Dendritic cell treated with granulocyte-macrophage colony-stimulating factor and Interleukin-4, amounts not matched to agents 40 ng/mL and 50 ng/mL, for 4 days (primary cell): ENCODE results near the gene LRRC37B.
"Not testable (repeated sequence)": the region's sequence is repeated elsewhere in the genome, so short reads cannot be mapped to it uniquely, and the experiment has no call there.

ENCODE experiments used
- H3K27ac Mint-ChIP-seq: one replicate; pipeline ENCODE4 v1.8.0; 2022; ENCODE audit warnings: mild to moderate bottlenecking, mixed read lengths
- H3K27me3 Mint-ChIP-seq: one replicate; pipeline ENCODE4 v1.8.0; 2022; ENCODE audit warnings: mild to moderate bottlenecking, mixed read lengths
- H3K36me3 Mint-ChIP-seq: one replicate; pipeline ENCODE4 v1.8.0; 2022; ENCODE audit warnings: low read depth, mixed read lengths
- H3K4me1 Mint-ChIP-seq: one replicate; pipeline ENCODE4 v1.8.0; 2022; ENCODE audit warnings: low read depth, mixed read lengths
- H3K4me3 Mint-ChIP-seq: one replicate; pipeline ENCODE4 v1.8.0; 2022; ENCODE audit warnings: mild to moderate bottlenecking, moderate library complexity, mixed read lengths
- H3K9me3 Mint-ChIP-seq: one replicate; pipeline ENCODE4 v1.8.0; 2022; ENCODE audit warnings: mixed read lengths
- intact Hi-C: fragments of 100-400 bp; cut with micrococcal nuclease; formaldehyde crosslinking; loops from one replicate; pipeline ENCODE4 v1.15.0; 2022

Gene LRRC37B

GRCh38 chr17:32086833-32087232 lies 79.7 kb downstream of the LRRC37B start:
- H3K36me3 Mint-ChIP-seq, H3K4me3 Mint-ChIP-seq, H3K9me3 Mint-ChIP-seq, H3K27ac Mint-ChIP-seq, H3K4me1 Mint-ChIP-seq, intact Hi-C loops: not testable (repeated sequence)
- peaks cover 13% of the 10 kb centered on the region for H3K27me3 Mint-ChIP-seq

DNA sequence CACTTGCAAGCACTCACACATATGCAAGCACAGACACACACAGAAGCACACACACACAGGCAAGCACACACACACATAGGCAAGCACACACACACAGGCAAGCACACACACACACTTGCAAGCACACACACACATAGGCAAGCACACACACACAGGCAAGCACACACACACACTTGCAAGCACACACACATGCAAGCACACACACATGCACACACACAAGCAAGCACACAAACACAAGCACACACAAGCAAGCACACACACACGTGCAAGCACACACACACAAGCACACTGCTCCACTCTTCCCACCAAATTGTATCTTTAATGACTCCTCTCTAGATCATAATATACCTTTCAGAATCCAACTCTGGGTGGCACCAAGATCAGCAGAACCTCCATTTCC lies 84.9 kb downstream of the LRRC37B start:
- intact Hi-C loops, H3K27me3 Mint-ChIP-seq, H3K4me3 Mint-ChIP-seq, H3K9me3 Mint-ChIP-seq, H3K36me3 Mint-ChIP-seq, H3K27ac Mint-ChIP-seq, H3K4me1 Mint-ChIP-seq: not testable (repeated sequence)

DNA sequence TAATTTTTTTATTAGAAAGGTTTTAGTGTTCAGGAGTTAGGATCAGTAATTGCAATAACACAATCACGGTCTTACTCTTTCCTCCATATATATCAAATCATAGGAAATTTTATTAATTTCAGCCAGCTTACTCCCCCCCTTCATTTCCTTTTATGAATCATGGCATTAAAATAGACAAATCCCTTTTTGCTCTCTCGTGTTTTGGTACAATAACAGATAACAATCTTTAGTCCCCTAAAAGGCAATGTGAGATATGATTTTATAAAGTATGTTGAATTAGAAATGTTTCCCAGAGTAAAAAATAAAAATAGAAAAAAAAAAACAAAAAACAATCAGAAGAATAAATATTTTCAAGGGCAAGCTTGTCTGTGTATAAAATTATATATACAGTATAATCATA lies 92.5 kb downstream of the LRRC37B start:
- no peaks in the 10 kb centered on the region for H3K9me3 Mint-ChIP-seq
- H3K4me1 Mint-ChIP-seq: peaks cover 14% of the 10 kb centered on the region
- no peaks in the 10 kb centered on the region for H3K36me3 Mint-ChIP-seq
- H3K4me3 Mint-ChIP-seq: no peak overlapping the region
- intact Hi-C loops: no loop called here
- no peak overlapping the region for H3K27ac Mint-ChIP-seq
- H3K27me3 Mint-ChIP-seq: peaks cover 1% of the 10 kb centered on the region

- H3K27ac Mint-ChIP-seq, H3K4me3 Mint-ChIP-seq, H3K27me3 Mint-ChIP-seq, H3K9me3 Mint-ChIP-seq, H3K36me3 Mint-ChIP-seq, intact Hi-C loops: not testable (repeated sequence)
- H3K4me1 Mint-ChIP-seq: peaks cover 14% of the 10 kb centered on the region
Observed at GRCh38 chr17:32100323-32100722, 93.1 kb downstream of the LRRC37B start.

DNA sequence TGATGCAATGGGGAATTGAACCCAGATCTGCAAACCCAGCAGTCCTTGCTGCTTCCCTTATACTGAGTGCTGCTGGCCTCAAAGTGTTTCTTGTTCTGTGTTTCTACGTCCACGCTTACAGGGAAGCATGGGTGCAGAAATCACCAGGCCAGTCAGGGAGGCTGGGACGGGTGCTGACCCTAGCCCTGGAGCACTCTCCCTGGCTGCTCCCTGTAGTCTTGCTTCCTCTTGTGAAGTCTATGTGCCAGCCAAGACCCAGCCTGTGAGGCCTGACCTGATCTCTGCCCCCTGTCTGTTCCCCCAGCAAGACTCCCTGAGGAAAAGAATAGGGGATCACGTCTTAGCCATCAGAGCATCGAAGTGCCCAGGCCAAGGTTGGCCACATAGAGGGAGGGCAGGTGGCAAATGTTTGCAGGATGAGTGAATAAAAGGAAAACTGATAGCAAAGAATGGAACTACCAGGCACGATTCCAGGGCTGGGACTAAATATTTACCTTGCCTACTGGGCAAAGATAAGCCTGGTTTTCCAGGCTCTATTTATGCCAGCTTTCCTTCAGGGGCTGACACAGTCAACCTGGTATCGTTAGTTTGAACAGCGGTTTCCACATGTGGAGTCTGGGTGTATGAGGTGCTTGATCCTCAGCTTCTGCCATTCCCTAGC lies 93.9 kb downstream of the LRRC37B start:
- Mint-ChIP-seq H3K27me3 (peaks cover 1% of the 10 kb centered on the region), H3K9me3 (no peaks in the 10 kb centered on the region), H3K4me3 (no peak overlapping the region), H3K27ac (no peak overlapping the region), H3K36me3 (no peaks in the 10 kb centered on the region), H3K4me1 (peaks cover 14% of the 10 kb centered on the region)
- intact Hi-C loops: no loop called here

- Mint-ChIP-seq H3K4me1 (peaks cover 21% of the 10 kb centered on the region), H3K27me3 (peaks cover under 1% of the 10 kb centered on the region), H3K4me3 (no peak overlapping the region), H3K9me3 (no peaks in the 10 kb centered on the region), H3K27ac (no peak overlapping the region), H3K36me3 (no peaks in the 10 kb centered on the region)
- intact Hi-C loops: no loop called here
Observed at GRCh38 chr17:32102172-32102571, 95.0 kb downstream of the LRRC37B start.

GRCh38 chr17:32102646-32103186 lies 95.5 kb downstream of the LRRC37B start:
- no peak overlapping the region for H3K27ac Mint-ChIP-seq
- H3K9me3 Mint-ChIP-seq: no peaks in the 10 kb centered on the region

More at GRCh38 chr17:32102646-32103186, 95.5 kb downstream of the LRRC37B start:
- H3K27me3 Mint-ChIP-seq: no peaks in the 10 kb centered on the region
- no peak overlapping the region for H3K4me3 Mint-ChIP-seq
- peaks cover 21% of the 10 kb centered on the region for H3K4me1 Mint-ChIP-seq
- intact Hi-C loops: no loop called here
- no peaks in the 10 kb centered on the region for H3K36me3 Mint-ChIP-seq
